AG08395 (cell line): ENCODE data around the gene WIPI1.
A peak's percentile ranks its signal among the peaks of the same experiment; 100 is the strongest.

Experiments
- DNase-seq: peaks from one replicate; pipeline ENCODE4 v3.0.0; 2012; ENCODE audit warnings: mixed read lengths, low spot score

The WIPI1 gene

GRCh38 chr17:68460715-68461114 lies 3.4 kb upstream of the WIPI1 start:
- DNase-seq: no peak

DNA sequence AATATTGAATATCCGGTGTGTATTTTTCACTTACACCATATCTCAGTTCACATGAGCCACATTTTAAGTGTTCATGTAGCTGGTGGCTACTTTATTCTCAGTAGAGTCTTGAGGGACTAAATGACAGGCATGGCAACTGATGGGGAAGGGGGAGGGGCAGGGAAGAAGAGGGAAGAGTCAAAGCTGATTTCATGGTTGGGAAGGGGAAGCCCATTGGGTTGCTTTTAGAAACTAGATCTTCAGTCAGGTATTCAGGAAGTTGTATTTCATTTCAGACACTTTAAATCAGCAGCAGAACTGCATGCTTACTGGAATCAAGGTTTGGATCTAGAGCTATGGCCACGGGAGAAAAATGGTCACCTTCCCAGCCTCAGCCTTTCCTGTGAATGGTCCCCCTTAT lies 2.9 kb upstream of the WIPI1 start:
- no peak for DNase-seq

- DNase-seq: no peak
Measured at GRCh38 chr17:68459037-68459639, 1.8 kb upstream of the WIPI1 start.

GRCh38 chr17:68458260-68459036 lies 1.2 kb upstream of the WIPI1 start:
- no peak for DNase-seq

DNA sequence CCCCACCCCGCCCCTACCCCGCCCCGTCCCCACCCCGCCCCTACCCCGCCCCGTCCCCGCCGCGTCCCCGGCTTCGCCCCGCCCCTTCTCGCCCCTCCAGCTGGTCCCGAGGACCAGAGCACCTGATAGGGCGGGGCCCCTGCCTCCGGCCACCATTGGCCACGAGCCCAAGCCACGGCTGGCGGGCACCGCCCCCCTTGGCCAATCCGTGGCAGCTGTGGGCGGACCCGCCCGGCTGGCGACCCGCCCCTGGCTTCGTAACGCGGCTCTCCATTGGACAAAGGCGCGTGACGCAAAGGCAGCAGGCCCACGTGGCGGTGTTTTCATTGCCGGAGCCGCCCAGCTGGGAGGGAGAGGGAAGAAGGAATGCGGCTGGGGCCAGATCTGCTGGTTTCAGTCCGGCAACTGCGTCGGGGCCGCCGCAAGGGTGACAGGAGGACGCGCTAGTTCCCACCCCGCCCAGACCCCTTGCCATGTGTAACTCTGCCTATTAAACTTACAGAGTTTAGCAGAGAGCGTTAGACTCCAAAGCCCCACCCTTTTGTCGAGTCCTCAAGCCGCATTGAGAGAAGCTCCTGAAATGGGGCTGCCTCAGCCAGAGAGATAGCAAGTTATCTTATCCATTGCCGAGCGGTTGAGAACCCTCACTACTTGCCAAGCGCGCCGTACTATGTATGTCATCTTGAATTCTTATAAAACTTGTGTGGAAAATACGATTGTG lies 403 bp upstream of the WIPI1 start:
- DNase-seq: peak; percentile 98

DNA sequence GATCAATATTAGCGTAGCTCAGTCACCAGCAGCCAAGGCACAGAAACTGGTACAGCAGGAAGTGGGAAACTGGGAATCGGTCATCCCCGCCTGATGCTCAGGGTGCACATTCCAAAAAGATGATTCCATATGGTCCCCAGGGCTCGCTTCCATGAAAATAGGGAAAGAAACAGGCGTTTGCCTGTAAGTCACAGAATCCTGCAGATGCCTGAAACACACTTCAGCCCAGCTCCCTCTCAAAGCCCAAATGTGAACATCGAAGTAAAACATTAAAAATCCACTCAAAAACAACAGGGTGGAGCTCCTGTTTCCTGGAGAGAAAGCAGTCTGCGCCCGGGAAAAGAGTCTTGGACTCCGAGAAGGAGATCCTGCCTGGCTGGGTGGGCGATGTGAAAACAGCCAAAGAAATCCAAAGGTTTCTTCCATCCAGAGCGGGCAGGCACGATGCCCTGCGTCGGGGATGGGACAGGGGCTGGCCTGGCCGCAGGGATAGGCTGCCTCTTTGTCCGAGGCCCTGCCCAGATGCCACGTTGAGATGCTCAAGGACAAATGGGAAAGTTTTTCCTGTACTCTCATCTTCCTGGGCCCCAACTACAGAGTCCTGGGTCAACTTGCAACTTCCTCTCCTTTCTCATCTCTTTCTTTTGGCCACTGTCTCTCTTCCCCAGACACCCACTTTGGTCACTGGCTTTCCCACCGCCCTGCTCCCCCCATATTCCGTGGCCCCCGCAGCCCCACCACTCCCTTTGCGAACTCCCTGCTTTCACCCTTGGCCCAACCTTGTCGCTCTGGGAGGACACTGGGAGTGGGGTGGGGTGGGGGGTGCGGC lies 743 bp downstream of the WIPI1 start:
- DNase-seq: peak; percentile 83

DNA sequence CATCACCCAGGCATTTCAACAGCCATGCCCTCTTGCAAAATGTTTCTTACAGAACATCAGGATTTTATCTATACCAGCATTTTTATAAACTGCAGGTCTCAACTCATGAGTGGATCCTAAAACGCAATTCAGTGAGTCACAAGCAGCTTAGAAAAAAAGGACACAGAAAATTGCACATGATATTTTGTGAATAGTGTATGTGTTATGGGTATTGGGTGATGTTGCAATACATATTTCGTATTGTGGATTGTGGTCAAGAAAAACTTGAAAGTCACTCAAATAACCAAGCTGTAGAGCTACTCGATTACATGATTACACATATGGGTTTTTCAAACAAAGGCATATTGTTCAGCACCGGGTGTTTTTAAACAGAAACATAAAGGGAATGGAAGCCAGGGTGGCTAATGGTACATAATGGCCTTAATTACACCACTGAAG lies 1.4 kb downstream of the WIPI1 start:
- DNase-seq: peak; percentile 50

GRCh38 chr17:68453991-68454665 lies 3.2 kb downstream of the WIPI1 start:
- DNase-seq: no peak

GRCh38 chr17:68452724-68453290 lies 4.5 kb downstream of the WIPI1 start:
- no peak for DNase-seq

DNA sequence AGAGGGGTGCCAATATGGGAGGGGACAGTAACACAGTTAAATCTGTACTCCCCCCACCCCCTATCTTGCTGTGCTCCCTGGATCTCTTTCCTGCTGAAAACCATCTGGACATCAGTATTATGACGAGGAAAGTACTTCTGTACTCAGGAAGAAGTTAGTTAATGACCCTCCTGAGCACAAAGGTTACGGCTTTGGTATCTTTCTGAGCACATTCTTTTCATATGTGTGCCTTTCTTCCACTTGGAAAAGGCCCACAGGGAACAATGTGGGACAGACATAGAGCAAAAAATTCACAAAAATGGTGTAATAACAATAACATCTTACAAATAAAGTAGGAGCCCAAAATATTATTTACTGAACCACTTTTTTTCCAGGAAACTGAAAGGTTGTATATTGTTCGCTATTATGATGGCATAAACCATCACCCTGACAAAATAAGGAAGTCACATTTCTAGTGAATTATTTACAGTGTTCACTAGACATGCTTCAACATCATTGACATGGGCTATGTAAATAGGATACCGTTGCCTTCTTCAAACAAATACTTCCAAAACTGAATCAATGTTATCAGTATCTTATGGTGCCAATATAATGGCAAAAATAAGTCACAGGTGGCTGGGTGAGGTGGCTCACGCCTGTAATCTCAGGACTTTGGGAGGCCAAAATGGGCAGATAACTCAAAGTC lies 5.5 kb downstream of the WIPI1 start:
- no peak for DNase-seq

- DNase-seq: no peak
Measured at GRCh38 chr17:68450801-68451200, 6.5 kb downstream of the WIPI1 start.

DNA sequence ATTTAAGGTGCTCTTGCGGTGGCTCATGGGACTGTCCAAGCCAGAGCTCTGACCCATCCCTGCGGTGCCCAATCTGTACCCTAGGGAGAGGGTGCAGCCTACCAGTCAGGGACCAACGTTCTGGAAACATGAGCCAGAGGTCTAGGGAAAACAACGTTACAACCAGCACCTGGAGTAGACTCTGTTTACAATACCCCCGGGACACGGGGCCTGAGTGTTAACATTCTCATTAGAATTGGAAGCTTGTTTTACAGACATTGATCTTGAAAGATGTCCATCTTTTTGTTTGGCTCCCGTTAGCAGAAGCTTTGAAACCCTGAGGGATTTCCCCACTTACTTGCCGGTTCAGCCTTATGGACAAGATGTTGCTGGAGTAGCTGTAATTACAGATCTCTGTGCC lies 6.9 kb downstream of the WIPI1 start:
- no peak for DNase-seq

- no peak for DNase-seq
Measured at GRCh38 chr17:68449021-68449739, 8.1 kb downstream of the WIPI1 start.

DNA sequence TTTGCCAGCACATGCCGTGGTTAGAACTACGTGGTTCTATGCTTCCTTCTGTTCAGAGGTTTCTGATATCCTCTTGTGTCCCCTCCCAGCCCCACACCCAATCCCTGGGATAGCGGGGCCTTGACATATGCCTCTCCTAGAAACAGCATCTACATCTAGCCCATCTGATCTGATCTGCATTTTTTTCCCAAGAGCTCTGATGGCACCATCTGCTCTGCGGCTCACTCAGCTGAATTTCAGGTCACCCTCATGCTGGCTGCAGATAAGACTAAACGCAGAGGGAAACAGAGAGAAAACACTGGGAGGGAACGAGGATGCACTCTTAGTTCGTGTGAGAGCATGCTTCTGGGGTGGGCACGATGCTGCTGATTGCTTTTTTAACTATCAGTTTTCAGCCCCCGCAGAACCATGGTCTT lies 10.7 kb downstream of the WIPI1 start:
- DNase-seq: no peak

DNA sequence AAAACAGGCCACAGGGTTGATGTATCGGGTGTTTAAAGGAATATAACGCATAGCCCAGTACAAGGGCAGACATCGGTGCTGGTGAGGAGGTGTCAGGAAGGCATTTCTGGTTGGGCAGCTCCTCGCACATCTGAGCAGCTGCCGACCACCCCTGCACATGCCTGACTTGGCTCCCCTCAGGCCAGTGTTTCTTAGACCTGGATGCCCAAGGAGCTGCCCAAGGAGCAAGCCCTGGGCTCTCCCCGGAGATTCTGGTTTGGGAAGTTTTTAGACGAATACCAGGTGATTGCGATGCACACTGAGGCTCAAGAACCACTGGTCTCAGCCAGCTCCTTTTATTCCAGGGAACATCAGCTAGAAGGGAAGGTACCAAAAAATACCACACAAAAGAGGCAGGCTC lies 11.6 kb downstream of the WIPI1 start:
- DNase-seq: no peak

- no peak for DNase-seq
Measured at GRCh38 chr17:68443972-68444464, 13.3 kb downstream of the WIPI1 start.

DNA sequence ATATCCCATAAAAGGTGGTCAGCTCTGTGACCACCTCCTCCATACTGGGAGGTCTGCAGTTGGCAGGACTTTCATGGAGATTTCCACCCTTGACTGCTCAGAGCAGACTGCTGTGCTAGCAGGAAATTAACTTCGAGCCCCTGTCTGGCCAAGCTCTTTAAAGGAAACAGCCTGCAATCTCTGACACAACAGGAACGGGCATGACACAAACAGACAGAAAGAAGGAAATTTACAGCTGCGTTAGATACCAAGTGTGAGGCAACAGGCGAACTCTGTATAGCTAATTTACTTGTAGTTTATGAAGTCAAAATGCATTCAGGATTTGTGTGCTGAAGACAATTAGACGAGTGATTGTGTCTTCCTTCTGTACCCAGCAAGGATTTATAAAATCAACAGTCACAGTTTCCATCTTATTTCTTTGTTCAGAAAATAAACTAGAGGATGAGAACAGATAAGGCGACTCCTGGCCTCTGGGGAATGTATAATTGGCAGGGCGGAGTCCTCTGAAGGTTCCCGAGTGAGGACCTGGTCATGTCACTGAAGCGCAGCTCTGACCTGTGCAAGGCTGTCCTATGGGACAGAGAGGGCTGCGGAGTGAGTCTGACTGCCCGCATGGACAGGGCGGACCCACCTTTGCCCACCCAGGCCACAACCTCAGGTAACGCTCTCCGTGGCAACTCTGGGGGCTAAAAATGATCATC lies 16.1 kb downstream of the WIPI1 start:
- DNase-seq: no peak

DNA sequence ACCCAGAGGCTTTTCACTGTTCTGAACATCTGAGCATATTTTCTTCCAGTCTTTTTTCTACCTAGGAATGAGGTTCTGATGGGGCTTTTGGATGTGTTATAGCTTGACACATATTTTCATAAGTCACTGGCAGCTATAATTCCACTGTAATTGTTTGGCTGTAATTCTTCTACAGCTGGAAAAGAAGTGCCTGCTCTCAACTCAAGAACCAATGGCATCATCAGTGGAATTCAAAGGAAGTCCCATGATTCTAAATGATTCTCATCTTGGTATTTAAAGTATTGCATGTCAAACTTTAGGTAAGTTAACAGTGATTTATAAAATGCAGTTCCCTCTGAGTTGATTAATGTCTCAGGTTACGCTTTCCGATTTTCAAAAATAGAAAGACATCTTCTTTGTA lies 16.8 kb downstream of the WIPI1 start:
- no peak for DNase-seq

- DNase-seq: no peak
Measured at GRCh38 chr17:68439656-68440290, 17.5 kb downstream of the WIPI1 start.
